ENCODE measurements around the gene TH.

TH gene

DNA sequence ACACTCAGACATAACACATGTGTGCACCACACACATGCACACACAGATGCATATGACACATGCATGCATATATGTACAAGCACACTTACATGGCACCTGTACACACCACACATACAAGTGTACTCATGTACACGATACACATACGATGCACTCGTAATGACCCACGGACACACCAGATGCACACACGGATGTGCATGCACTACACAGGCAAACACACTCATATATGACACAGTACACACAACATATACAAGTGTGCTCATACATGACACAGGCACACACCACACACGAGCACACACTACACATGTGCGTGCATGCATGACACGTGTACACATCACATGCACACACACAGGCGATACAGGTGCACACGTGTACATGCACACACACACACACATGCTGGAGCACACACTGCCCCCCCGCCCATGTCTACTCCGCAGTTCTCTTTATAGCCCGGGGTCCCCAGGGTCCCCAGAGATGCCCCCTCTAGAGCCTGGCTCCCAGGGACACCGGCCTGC, 4.8 kb upstream of the TH start:
- no peak for DNase-seq

DNA sequence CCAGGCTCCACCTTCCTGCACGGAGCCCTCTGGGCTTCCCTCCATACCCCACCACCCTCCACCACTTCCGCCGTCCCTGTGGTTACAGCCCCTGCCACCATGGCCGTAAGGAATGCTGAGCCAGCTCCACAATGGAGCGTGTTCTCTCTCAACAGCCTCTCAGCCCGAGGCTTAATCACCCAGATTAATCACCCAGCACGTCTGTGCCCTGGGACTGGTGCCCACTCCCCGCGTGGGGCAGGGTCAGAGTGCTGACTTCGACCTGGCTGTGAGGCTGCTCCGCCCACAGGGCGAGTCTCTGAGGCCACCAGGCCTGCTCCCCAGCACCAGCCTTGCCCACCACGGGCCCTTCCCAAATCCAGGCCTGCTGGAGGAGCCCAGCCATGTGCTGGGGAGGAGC, 4.0 kb upstream of the TH start:
- no peak for DNase-seq

DNA sequence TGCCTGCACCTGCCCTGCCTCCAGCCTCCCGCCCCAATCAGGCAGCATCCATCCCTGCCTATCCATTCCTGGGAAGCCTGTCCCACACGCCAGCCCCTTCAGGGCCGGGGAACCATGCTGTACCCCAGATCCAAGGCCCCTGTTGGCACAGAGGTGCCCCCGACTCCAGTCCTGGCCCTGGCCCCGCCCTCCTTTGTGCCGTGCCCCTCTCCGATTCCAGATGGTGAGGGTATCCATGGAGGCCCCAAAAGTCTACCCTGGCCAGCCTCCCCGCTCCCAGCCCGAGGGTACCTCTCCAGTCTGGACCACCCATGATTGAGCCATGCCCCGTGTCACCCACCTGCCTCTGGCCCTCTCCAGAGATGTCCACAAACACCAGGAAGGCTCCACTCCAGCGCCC, 2.7 kb upstream of the TH start:
- no peak for DNase-seq

DNA sequence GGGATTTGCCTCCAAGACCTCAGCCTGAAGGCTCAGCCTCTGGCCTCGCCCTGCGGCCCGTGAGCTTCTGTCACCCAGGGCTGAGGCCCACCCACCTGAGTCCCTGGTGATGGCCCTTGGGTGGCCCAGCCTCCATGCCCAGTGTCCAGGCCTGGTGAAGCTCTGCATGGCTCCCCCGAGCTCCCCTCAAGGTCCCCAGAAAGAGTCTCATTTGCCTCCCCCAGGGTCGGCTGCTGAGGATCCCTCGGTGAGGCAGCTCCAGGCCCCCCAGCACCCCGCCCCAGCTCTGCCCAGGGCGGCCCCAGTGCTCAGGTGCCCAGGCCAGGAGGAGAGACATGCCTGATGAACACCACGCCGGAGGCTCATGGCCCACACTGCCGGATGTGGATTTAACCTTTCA, 2.1 kb upstream of the TH start:
- DNase-seq: no peak

DNA sequence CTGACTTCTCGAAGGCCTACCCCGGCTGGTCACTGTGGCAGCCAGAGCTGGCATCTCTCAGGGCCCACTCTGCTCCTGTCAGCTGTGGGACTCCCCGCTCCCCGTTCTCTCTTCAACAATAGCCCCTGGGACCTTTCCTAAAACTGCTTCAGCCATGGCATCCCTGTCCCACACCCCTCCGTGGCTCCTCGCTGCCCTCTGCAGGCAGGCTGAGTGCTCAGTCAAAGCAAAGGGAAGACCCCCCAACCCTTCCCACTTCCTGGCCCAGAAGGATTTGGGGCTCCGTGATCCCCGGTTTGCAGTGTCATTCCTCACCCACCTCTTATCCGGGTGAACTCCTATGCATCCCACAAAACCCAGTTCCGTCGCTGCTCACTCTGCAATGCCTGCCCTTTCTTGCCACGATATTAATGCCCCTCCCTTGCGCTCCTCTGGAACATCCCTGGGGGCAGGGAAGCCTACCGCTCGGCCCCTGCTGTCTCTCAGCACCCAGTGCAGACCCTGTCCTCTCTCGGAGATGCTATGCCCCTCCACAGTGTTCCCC, 1.6 kb upstream of the TH start:
- no peak for DNase-seq

DNA sequence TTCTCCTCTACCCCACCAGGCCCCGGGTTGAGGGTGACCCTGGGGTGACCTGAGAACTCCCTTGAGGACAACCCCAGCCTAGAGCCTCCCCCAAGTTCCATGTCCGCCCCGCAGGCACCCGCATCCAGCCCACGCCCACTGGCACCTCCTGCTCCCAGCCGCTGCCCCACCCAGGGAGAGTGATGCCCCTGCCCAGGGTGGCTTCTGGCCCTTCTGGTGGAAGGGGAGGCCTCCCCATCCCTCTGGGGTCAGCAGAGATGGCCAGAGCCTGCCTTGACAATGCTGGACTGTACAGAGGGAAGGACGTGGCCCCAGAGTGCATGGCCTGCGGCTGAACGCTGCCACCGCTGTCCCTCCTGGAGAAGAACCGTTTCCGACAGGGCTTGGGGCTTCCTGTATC, 1.1 kb upstream of the TH start:
- no peak for DNase-seq

DNA sequence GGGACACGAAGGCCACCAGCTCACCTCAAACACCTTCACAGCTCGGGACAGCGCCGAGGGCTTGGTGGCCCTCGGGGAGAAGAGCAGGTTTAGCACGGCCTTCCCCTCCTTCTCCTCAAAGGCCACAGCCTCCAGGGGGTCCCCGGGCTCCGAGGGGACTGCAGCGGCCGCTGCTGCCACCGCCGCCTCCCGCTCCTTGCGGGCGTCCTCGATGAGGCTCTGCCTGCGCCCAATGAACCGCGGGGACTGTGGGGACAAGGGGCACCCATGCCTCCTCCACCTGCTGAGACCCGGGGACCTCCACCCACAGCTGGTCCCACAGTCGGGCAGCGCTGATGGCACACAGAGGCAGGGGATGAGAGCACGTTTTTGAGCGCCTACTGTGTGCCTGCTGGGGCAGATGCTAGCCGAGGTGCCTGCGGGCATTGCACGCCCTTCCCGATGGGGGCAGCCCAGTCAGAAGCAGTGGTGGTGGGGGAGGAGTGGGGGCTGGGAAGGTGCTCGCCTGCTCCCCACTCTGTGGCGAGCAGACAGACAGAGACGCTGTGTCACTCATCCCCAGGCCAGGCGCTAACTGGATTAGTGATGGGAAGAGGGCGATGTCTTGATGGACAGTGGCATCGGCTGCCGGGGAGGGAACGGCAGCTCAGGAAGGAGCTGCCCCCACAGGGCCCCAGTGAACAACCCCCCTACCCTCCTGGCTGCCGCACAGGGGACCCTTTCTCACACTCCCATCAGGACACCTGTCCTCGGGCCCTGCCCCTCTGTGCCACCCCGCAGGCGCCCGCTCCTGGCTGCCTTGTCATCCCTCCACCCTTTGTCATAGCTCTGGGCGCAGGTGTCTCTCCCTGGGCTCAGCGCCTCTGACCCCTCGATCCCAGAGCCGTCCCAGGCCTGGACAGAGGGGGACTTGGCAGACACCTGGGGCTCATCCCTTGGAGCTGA, 1.7 kb downstream of the TH start:
- DNase-seq: no peak

DNA sequence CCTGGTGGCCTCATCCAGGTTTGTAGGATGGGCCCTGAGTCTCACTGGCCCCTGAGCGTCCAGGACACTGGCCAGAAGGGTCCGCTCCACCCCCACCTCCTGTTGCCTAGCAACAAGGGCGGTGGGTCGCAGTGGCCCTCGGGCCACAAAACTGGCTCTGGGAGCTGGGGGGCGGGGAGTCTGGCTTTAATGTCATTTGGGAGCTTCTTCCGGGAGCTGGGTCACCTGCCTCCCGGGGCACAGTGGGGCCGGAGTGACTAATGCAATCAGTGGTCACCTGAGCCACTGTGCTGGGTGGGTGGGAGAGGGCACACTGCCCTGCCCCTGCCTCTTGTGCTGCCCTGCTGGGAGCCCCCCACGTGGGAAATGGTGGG, 2.6 kb downstream of the TH start:
- DNase-seq: no peak

DNA sequence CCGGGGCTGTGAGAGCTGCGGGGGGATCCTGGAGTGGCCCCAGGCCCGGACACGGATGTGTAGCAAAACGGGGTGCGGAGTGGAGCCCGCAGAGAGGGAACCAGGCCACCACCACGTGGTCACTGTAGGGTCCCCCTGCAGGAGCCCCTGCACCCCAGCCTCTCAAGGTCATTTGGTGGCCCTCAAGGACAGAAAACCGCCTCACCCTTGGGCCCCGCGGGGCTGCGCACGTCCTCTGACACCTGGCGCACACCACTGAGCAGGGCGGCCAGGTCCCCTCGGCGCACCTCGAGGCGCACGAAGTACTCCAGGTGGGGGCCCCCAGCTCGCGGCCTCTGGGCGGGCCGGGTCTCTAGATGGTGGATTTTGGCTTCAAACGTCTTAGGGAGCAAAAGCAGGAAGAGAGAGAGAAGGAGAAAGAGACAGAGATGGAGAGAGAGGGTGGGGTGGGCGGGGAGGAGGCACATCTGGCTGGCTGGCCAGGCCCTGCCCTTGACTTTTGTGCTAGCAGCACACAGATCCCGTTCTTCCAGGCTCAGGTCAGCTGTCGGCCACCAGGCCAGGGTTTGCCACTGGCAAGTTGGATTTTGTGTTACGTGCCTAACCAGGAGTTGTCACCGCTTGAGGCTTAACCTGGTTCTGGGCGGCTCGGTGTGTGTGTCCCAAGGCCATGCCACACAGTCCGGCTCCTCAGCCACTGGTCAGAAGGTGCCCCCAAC, 3.2 kb downstream of the TH start:
- no peak for DNase-seq

DNA sequence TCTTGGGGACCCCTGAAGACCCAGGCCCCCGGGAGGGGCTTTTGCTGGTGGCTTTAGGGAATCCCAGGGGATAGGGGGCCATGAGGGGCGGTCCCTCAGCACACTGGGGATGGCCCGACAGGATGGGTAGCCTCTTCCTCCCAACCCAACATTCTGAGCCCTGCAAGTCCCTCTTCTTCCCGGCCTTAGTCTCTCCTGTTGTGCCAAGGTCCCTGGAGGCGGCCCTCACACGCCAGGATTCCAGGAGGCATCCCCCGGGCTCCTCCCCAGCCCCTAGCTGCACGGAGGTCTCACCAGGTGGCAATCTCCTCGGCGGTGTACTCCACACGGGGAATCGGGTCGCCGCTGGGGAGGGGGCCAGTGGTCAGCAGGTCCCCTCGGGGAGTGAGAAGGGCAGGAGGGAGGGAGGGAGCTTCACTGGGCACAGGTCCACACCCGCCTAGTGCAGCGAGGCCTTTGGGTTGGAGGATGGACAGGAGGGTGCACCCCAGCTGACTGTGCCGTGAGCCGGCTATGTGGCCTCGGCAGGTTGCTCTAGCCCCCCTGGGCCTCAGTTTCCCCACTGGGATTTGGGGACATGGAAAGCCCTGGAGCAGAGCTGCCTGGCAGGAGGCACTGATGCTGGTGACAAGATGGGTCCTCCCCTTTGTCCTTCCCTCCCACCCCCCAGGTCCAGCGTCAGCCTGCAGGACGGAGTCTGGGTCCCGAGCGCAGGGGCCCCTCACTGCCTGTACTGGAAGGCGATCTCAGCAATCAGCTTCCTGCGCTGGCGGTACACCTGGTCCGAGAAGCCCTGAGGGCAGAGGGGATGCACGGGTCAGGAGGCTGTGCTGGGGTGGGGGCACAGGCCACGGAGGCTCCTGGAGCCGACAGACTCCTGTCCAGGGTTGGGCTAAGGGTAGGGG, 4.2 kb downstream of the TH start:
- no peak for DNase-seq

DNA sequence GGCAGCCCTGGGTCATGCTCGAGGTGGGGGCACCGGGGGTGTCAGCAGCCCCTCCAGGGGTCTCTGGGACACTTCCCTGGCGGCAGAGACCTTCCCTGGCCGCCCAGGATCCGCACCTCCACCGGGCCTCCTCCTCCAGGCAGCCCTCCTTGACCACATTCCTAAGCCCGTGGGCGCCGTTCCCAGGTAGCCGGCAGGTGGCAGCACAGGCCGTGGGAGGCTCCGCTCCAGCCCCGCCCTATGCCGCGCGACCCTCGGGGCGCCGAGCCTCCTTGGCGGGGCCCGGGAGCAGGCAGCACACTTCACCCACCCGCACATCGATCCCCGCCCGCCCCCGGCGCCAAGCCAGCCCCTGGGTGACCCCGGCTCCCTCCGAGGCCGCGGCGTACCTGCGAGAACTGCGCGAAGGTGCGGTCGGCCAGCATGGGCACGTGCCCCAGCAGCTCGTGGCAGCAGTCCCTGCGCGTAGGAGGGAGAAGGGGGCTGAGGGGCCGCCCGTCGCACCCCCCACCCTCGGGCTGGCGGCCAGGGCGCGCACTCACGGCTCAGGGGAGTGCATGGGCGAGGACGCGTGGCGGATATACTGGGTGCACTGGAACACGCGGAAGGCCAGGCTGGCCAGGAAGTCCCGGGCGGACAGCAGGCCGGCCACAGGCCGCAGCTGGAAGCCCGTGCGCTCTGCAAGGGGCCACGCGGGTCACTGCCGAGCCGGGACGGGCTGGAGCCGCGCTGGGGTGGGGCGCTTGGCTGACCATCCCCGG, 5.3 kb downstream of the TH start:
- DNase-seq: no peak

DNA sequence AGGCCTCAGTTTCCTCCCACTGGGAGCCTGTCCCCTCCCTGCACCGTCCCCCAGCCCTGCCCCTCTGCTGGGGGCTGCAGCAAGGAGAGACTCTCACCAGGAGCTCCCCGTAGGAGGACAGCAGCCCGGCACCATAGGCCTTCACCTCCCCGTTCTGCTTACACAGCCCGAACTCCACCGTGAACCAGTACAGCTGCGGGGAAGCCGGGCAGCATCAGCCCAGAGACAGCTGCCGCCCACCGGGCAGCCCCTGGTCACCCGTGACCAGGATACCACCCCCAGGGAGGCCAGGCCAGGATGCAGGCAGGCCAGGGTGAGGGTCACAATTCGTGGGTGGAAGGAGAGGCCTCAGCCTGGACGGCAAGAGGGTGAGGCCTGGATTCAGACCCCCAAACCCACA, 6.0 kb downstream of the TH start:
- no peak for DNase-seq

DNA sequence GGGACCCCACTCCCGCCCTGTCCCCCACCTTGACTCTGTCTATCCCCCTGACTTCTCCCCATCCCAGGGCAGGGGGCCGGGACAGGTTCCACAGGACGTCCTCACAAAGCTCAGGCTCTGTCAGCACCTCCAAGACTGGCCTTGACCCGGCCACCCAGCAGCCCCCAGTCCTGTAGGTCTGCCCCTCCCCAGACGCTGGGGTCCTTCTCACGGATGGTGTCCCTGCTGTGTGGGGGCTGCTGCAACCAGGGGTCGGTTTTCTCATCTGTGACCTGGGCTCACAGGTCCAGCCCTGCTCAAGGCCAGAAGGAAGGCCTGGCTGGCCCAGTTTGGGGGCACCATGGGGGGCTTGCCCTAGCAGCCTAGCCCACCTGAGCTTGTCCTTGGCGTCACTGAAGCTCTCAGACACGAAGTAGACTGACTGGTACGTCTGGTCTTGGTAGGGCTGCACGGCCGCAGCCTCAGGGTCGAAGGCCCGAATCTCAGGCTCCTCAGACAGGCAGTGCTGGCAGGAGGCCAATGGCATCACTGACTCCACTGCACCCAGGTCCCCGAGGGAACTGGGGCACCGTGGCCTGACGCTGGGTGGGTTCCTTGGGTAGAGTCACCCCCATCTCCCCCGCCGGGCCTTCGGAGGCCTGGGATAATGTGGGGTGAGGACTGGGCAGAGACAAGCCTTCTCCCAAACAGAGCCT, 6.6 kb downstream of the TH start:
- DNase-seq: no peak

DNA sequence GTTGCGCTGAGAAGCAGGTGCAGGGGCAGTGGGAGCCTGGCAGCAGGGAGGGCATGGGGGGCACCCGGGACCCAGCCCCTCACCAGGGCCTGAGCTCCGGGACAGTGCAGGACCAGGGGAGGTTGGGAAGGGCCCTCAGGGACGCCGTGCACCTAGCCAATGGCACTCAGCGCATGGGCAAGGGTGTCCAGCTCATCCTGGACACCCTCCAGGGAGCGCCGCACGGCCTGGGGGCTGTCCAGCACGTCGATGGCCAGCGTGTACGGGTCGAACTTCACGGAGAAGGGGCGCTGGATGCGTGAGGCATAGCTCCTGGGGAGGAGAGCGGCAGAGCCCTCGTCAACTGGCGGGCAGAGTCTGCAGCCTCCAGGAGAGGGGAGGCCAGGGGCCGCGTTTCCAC, 7.5 kb downstream of the TH start:
- DNase-seq: no peak

DNA sequence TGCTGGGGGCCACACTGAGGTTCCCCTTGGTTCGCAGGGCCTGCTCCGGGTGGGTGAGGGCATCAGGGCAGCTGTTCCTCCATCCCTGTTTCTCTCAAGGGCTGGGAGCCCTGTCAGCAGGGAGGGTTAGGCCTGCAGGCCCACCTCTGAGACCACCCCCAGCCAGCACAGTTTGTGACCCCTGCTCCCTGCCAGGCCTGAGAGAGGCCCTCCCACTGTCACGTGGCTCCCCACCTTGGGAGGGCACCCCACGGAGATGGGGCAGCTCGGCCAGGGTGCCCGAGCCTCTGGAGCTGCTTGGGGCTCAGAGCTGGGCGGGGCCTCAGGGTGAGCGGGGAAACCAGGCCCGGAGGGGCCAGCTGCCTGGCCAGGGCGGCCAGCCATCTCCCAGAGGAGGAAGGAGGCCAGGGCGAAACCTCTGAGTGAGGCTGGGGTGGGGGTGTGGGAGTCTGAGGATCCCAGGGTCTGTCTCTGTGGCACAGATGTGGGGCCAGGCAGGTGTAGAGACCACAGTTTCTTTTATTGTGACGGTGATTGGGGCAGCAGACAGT, 8.1 kb downstream of the TH start:
- no peak for DNase-seq

DNA sequence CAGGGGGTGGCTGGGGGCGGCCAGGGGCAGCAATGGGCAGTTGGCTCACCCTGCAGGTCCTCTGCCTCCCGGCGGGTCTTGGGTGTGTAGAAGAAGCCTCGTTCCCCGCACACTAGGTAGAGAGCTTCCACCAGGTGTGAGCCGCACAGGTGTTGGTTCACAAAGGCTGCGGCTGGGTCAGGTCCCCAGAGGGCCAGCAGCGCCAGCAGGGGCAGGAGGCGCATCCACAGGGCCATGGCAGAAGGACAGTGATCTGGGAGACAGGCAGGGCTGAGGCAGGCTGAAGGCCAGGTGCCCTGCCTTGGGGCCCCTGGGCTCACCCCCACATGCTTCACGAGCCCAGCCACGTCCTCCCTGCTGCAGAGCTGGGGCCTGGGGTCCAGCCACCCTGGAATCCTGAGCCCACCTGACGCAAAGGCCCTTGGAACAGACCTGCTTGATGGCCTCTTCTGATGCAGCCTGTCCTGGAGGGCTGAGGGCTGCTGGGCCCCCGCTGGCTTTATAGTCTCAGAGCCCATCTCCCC, 10.8 kb downstream of the TH start, which contains the start of gene INS:
INS (minus strand) TSS at position 474 of the 524 bp plus-strand sequence; CDS start at position 236, 238 bp downstream.
- no peak for DNase-seq

DNA sequence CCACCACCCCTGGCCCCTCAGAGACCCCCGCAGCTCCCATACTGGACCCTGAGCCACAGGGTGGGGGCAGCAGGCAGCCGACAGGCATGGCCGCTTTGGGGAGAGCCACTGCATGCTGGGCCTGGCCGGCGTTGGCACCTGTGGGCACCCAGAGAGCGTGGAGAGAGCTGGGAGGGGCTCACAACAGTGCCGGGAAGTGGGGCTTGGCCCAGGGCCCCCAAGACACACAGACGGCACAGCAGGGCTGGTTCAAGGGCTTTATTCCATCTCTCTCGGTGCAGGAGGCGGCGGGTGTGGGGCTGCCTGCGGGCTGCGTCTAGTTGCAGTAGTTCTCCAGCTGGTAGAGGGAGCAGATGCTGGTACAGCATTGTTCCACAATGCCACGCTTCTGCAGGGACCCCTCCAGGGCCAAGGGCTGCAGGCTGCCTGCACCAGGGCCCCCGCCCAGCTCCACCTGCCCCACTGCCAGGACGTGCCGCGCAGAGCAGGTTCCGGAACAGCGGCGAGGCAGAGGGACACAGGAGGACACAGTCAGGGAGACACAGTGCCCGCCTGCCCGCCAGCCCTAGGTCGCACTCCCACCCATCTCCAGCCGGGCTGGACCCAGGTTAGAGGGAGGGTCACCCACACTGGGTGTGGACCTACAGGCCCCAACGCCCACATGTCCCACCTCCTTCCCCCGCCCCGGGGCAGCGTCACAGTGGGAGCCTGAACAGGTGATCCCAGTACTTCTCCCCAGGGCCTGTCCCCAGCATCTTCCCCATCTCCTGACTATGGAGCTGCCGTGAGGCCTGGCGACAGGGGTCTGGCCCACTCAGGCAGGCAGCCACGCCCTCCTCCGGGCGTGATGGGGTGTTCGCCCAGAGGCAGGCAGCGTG, 11.8 kb downstream of the TH start:
- DNase-seq: no peak

DNA sequence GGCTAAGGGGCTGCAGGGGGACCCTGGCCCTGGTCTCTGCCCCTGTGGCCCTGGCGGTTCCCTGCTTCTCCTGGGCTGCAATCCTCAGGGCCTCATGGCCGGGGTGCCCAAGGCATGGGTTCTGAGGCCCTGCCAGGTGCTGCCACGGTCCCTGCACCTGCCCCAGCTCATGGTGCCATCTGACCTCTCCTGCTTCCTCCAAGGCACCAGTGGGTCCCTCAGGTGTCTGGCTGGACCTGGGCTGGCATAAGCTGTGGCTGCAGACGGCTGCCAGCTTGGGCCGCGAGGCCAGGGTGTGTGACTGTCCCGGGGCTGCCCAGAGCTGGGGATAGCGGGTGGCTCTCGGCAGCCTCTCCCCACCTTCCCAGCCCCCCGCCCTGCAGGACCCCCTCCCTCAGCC, 12.6 kb downstream of the TH start:
- DNase-seq: no peak

DNA sequence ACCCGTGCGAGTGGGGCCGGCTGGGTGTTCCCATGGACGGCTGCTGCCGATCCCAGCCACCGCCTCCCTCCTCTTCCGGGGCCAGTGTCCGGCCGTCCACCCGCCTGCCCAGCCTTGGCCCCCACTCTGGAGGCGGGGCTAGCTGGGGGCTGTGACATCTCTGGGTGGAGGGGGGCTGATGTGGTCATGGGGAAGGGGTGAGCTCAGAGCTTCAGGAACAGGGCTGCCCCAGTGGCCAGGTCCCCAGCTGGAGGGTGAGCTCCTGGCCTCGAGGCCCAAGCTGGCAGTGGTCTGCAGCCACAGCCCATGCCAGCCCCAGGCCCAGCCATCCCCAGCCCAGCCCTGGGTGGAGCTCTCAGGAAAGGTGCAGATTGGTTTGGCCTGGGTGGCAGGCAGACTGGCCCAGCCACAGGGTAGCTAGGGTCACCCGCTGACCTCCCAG, 13.3 kb downstream of the TH start:
- DNase-seq: no peak

Data from NK-92 treated with Interleukin-12 subunit alpha and Interleukin-12 subunit beta, amount 100 ng/mL, for 24 hours (cell line).